ENCODE data around the gene RAB33B.
"Not testable (repeated sequence)": the region's sequence is repeated elsewhere in the genome, so short reads cannot be mapped to it uniquely, and the experiment has no call there.

RAB33B gene

DNA sequence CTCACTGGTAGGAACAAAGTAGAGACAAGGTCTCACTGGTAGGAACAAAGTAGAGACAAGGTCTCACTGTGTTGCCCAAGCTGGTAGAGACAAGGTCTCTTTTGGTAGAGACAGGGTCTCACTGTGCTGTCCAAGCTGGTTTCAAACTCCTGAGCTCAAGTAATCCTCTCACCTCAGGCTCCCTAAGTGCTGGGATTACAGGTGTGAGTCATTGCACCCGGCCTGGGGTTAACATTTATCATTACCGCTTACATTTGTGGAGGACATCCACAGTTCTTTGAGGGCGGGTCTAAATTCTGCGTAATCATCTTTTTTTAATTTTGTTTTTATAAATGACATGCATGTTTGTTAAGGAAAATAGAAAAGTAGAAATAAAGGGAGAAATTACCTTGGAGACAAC lies 12.0 kb downstream of the RAB33B start:
- no peak for DNase-seq

DNA sequence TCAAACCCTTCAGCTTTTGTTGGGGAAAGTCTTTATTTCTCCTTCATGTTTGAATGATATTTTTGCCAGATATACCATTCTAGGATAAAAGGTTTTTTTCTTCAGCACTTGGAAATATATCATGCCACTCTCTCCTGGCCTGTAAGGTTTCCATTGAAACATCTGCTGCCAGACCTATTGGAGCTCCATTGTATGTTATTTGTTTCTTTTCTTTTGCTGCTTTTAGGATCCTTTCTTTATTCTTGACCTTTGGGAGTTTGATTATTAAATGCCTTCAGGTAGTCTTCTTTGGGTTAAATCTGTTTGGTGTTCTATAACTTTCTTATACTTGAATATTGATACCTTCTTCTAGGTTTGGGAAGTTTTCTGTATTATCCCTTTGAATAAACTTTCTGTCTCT lies 14.8 kb downstream of the RAB33B start:
- DNase-seq, result not testable (repeated sequence)

DNA sequence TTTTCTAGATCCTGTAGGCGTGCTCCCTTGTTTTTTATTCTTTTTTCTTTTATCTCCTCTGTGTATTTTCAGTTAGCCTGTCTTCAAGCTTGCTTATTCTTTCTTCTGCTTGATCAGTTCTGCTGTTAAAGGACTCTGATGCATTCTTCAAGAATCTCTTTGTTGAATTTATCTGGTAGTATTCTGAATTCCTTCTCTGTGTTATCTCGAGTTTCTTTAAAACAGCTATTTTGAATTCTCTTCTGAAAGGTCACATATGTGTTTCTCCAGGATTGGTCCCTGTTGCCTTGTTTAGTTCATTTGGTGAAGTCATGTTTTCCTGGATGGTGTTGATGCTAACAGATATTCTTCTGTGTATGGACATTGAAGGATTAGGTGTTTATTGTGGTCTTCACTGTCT lies 15.3 kb downstream of the RAB33B start:
- DNase-seq, result no peak

DNA sequence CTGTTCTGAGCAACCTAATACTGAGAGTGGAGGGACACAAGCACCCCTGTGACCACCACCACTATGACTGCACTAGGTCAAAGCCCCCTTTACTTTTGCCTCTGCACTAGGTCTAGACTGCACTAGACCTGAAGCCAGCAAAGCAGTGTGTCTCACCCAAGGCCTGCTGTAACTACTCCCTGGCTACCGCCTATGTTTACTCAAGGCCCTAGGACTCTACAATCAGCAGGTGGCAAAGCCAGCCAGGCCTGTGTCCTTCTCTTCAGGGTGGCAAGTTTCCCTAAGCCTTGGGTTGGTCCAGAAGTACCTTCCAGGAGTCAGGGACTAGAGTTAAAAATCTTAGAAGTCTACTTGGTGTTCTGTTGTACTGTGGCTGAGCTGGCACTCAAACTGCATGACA lies 15.9 kb downstream of the RAB33B start:
- no peak for DNase-seq

DNA sequence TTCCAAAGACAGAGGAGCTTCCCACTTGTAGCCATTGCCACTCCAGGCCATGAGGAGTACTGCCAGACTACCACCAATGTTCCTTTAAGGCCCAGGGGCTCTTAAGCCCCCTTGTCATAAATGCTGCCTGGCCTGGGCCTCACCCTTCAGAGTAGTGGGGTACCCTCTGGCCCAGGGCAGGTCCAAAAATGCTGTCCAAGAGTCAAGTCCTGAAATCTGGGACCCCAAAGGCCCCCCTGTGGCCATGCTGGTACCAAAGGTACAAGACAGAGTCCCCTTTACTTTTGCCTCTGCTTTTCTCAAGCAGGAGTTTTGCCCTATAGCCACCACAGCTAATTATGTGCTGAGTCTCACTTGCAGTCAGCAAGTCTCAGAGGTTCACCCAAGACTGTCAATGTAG lies 16.4 kb downstream of the RAB33B start:
- no peak for DNase-seq

DNA sequence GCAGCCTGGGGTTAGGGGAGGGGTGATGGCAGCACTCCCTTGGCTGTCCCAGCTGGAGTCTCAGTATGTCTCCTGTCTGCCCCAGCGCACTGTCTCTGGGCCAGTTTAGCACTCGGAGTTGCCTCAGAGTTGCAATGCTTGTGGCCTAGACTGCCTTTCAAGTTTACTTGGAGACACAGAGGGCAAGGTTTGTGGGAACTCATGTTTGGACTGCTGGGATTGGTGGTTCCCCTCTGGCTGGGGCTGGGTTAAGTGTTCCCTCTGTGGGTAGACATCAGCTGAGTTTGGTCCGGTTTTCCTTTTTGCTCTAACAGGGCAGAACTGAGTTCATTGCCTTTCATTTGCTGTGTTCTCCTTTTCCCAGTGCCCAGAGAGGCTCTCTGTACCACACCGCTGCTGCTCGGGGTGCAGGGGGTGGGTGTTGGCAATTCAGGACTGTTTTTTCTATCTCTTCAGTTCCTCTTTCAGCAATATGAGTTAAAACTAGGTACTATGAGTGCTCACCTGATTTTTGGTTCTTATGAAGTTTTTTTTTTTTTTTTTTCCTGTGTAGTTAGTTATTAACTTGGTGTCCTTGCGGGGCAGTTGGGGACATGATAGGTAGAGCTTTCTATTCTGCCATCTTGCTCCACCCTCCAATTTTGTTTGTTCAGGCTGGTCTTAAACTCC lies 17.2 kb downstream of the RAB33B start:
- no peak for DNase-seq

DNA sequence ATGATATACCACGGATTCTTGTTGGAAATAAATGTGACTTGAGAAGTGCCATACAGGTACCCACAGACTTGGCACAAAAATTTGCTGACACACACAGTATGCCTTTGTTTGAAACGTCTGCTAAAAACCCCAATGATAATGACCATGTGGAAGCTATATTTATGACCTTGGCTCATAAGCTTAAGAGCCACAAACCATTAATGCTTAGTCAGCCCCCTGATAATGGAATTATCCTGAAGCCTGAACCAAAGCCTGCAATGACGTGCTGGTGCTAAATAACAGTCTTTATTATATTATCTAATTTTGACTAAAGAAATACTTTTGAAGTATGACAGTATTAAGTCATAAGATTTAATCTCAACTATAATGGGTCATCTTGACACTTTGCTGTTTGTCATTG lies 18.9 kb downstream of the RAB33B start:
- no peak for DNase-seq

DNA sequence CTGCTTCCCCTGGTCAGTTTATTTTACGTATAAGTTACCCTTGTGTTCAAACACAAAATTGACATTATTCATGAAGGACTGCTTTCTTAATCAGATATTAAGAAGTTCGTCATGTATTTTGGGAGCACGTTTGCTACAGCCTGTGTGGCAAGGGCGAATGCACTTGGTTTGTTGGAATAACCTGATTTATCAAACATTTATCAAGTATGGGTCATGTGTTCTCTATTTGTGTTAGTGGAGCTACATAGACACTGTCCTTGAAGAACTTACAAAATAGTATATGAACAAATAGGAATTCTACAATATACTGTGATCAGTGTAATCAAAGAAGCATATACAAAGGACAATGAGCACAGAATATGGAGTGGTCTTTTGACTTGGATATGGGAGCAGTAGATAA lies 22.4 kb downstream of the RAB33B start:
- DNase-seq, result no peak

DNA sequence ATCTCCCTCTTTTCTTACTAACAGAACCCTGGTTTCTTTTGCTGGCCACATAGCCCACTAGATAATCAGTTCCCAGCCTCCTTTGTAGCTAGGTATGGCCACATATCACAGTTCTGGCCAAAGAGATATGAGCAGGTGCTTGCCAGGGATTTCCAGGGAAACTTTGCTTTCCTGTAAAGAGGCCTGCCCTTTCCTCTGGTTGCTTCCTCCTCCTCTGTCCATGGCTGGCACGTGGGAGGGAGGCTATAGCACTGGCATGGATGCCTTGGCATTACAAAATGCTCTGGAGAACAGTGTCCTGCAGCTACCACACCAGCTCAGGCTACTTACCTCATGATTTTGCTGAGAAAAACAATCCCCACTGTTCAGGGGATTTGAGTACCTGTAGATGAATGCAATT lies 27.5 kb downstream of the RAB33B start:
- DNase-seq, result no peak

DNA sequence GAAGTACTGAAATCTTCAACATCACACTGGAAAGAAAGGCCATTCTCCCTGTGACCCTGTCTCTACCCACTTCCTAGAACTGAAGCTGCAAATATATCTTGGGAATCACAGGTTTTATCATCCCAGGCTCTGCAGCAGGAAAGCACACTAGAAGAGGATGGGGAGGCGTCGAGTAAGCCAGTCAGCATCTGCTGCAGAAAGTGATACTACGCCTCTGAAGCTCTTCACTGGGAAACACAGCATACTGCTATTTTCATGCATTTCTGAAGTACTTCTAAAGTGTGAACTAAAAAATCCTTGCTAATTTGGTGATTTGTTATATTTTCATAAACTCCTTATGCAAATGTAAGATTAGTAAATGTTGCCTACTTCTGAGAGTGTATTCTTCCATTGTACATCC lies 29.1 kb downstream of the RAB33B start:
- DNase-seq, result no peak

DNA sequence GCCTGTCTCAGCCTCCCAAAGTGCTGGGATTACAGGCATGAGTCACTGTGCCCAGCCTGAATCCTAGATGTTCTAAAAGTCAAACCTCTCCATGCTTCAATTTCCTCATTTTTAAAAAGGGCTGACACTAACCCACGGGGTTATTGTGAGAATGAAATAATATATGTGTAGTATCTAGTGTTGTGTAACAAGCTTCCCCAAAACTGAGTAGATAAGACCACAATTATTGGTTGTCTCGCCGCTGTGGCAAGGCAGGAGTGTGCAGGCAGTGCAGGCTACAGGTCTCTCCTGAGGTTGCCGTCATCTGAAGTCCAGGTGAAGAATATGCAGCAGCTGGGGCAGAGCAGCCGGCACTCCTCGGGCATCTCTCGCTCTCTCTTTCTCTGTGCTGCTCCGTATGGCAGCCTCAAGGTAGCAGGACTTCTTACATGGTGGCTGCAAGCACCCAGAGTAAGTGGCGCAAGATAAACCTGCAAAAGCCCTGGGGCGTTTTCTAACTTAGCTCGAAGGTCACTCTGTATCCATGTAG lies 30.9 kb downstream of the RAB33B start:
- DNase-seq, result no peak

DNA sequence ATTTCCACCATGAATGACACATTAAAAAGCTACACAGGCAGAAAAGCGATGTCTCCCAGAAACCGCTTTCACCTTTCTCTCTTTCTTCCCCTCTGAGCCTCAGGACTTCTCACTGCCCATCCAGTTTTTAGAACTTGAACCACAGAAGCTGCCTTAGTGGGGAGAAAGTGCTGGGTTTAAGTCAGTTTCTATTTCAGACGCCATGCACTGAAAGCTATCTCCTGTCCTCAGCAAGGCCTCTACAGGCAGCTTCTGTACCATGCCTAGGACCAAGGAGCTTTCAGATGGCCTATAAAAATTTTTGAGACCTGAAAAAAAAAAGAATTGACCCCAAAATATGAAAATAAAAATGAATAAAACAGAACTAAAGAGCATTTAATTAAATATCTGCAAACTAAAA lies 34.5 kb downstream of the RAB33B start:
- no peak for DNase-seq

DNA sequence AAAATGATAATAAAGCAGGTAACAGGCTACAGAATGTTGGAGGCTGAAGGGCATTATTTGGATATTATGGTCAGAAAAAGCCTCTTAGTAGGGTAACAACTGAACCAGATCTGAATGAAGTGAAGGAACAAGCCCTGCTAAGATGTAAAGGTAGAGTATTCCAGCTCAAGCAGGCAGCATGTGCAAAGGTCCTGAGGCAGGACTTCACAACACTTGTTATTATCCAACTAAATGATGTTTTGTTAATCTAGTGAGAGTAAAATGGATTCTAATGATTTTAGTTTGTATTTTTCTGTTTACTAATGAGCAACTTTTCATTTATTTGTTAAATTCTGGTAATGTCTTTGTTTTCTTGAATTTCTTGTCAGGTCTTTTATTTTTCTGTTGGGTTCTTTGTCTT lies 35.7 kb downstream of the RAB33B start:
- DNase-seq, result no peak

DNA sequence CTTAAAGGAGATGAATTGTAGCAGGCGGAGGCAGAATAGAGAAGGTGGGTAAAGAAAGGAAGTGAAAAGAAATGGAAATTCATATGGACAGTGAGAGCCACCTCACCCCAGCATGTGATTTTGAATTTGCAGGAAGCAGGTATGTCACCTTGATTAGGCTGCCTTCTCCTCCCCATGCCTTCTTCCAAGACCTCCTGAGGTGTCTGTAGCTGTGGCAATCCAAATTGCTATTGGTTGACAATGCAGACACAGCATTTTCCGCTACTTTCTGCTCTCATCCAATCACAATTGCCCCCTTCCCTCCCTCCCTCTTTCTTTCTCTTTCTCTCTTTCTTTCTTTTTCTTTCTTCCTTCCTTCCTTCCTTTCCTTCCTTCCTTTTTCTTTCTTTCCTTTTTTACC lies 38.5 kb downstream of the RAB33B start:
- DNase-seq, result no peak

DNA sequence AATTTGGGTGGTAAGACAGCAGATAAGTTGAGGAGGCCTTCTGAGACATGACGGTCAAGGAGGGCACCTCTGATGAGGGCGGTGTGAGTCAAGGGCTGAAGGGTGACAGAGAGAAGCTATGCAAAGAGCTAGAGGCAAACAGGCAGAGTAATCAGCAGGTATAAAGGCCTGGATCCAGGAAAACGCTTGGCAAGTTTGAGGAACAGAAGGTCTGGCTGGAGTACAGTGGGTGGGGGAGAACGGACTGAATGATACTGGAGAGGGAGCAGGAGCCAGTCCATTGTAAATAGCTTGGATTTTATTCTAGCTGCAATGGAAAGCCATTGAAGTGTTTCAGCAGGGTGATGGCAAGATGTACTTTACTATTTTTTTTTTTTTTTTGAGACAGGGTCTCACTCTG lies 39.3 kb downstream of the RAB33B start:
- no peak for DNase-seq

DNA sequence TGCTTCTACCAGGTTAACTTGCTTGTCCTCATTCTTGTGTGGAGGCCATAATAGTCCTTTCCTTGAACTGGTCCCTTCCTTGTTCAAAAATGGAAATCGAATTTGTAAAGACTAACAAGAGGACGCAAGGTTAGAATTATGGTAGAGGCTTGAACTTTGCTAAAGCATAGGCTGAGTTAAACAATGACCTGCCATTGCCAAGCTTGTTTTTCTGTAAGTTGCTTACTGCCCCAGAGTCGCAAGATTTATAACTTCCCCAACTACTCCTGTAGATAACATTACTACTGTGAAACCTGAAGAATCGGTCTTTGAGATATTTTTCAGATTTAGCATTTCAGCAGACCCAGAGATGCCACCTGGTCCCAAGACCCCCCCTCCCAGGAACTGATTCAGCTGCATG lies 45.3 kb downstream of the RAB33B start:
- no peak for DNase-seq

DNA sequence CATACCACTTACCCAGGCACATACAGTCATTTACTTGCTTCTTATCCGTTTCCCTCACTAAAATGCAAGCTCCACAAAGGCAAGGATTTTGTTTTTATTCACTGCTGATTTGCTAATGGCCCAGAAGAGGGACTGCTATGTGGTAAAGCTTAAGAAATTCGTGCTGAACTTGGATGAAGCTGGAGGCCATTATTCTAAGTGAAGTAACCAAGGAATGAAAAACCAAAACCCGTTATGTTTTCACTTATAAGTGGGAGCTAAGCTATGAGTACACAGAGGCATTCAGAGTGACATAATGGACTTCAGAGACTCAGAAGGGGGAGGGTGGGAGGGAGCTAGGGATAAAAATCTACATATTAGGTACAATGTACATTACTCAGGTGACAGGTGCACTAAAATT lies 47.2 kb downstream of the RAB33B start:
- no peak for DNase-seq

DNA sequence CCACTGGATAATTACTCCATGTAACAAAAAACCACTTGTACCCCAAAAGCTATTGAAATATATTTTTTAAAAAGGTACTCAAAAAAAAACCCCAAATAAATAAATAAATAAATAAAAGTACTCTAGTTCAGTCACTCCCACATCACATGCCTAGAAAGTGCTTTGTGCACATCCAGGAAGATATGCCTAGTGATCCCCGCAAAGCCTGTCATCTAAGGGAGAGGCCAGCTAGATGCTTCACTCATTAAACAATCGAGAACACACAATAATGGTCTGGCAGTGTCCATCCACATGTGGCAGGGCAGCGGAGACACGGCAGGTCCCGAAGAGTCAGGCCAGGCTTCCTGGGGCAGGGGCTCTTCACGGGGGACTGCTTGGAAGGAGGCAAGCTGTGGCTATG lies 47.6 kb downstream of the RAB33B start:
- DNase-seq, result no peak

DNA sequence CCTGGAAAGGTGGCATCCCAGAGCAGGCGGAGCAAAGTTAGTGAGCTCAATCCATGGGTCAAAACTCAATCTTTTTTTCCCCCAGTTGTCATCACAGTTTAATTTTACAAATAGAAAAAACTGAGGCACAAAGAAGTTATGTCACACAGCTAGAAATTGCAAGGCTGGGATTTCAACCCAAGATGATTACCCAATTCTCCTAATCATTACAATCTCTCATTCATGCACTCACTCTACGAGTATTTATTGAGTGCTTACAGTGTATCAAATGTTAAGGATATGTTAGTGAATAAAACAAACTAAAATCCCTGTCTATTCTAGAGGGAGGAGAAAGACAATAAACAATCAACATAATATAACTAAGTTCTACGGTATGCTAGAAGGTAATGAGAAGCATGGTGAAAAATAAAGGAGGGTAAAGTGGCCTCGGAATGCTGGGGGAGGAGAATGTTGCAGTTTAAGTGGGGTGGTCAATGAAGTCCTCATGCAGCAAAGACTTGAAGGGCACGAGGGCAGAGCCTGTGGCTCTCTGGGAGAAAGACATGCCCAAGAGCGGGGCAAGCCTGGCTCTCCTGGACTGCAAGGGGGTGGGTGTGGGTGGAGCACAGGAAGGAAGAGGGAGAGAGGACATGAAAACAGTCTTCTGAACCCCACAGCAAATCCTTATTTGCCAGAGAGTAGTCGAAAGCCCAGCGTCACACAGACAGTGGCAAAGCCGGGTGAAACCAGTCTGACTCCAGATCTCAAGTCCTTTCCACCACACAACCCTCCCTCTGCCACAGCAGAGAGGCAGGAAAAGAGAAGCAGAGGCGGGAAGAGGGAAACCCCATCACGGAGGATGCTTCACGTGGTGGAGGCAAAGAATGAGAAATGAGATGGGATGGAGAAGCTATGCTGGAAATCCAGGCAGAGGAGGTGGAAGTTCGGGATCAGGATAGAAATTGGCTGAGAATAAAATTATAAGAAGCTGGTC lies 48.3 kb downstream of the RAB33B start:
- DNase-seq, result no peak

DNA sequence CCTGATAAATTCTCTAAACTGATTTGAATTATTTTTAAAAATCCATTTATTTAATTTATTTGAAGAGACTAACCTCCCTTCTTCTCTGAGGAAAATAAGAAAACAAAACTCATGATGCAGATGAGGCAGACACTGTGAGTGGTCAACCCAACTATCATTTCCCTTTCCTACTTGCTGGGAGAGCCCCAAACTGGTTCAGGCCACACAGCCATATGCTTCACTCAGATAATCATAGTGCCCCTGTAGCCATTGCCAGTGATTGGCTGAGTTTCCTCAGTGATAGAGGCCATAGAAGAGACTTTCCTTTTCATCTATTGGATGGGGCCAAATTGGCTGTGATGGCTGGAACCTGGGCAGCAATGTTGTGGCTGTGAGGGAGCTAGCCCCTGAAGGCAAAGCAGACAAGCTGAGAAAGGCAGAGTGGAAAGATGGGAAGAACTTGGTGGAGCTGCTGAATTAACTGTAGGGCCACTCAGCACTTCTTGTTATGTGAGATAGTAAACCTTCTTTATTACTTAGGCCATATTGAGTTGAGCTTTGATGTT lies 49.8 kb downstream of the RAB33B start:
- no peak for DNase-seq

DNA sequence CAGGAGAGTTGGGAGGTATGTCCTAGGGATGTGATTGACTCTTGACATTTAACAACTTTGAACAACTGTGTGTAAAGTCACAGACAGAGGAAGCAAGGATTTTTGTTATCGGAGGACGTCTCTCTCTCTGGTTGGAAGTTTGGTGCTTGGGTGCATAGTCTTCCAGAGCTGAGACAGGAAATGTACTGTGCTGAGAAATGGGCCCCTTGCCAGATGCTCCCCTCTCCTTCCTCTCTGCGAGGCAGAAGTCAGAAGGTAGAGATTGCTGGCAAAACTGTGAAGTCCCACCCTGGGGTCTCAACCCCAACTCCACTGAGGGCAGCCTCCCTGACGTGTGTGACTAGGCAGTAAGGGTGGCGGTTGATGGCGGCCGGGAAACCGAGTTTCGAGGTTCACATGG lies 52.9 kb downstream of the RAB33B start:
- no peak for DNase-seq

DNA sequence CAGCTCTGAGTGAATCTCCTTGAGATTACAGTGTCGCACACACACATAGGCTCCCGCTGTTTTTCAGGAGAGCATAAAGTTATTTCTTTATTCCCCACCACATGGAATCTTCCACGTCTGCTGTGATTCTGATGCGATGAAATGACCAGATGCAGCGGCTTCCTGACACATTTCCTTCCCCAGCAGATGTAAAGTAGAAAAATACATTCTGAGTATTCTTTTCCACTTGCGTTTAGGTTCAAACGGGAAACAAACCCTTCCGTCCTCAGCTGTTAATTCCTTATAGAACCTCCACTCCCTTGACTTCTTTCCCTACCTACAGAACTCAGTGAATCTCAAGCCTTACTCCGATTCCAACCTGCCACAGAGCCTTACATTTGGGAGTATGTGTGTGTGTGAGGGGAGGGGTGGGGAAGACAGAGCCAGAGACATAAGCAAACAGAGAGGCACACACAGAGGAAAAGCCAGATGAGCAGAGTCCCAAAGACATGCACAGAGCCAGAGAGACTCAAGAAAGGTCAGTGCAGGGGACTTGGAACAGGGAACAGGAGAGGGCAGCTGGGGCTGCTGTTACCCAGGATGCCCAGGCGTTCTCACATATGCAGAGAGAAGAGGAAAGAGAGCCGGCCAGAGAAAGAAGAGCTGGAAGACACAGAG lies 54.8 kb downstream of the RAB33B start:
- no peak for DNase-seq

DNA sequence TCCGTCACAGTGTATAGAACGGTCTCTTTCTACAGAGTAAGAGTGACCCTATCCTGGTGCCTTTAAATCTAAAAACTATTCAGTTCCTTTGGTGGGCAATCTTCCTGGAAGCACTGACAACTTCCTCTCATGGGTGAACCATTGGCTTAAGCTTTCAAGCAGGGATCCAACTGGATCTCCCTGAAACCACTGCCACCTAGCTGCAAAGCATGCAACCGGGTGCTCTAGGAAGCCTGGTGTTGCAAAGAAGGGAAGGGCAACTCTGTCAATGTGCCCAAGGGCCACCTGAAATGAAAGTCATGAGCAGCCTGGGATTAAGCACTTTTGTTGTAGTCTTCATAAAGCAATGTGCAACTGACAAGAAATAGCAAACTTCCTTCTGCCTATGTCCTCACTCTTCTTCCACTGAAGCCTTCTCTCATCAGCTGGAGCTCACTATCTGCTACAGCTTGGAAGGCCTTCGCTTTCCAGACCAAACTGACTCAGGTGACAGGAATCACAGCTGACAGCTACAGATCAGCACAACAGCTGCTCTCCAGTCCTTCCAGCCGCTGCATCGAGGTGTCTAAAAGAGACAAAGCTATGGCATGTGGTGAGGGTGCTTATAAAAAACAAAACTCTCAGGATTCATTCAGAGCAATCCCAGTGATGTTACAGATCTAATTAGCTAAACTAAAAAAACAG lies 55.9 kb downstream of the RAB33B start:
- no peak for DNase-seq
